ENCODE data around the gene WTAP. TPM values are rescaled to one million over a fixed set of nuclear protein-coding genes. Genes with fewer than 3 reads are reported as not detected.

Gene WTAP
- total RNA-seq = 104 and 136 TPM in 2 replicates

DNA sequence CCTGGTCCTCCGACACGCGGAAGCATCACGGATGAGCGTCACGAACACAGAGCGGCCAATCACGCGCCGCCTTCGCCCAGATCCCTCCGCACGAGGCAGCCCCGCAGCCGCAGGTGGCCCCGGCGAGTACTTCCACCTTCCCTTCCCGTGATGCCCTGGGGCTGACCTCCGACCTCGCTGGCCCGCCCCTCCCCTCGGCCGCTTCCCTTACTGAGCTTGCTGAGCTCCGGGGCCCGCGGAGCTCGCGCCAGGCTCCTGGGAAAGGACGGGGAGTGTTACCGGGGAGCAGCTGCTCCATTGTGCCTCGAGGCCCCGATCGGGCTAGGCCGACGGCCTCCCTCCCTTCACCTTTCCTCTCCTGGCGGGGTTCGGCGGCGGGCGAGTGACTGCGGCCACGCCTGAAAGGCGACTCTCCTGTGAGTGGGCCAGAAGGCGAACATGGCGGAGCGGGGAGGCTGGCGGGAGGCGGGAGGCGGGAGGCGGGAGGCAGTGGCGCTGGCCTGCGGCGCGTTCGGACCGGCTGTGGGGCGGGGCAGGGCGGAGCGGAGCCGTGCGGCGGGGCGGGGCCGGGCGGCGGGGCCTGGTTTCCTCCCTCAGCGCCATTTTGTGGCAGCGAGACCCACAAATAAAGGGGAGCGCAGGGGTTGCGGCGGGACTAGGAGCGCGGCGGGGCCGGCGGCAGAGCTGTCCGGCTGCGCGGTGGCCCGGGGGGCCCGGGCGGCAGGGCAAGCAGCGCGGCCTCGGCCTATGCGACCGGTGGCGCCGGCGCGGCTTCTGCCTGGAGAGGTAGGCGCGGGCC, at the start of gene WTAP:
WTAP (plus strand) TSS at position 589 of the 799 bp plus-strand sequence. CDS start 8,760 bp downstream, outside the sequence.

DNA sequence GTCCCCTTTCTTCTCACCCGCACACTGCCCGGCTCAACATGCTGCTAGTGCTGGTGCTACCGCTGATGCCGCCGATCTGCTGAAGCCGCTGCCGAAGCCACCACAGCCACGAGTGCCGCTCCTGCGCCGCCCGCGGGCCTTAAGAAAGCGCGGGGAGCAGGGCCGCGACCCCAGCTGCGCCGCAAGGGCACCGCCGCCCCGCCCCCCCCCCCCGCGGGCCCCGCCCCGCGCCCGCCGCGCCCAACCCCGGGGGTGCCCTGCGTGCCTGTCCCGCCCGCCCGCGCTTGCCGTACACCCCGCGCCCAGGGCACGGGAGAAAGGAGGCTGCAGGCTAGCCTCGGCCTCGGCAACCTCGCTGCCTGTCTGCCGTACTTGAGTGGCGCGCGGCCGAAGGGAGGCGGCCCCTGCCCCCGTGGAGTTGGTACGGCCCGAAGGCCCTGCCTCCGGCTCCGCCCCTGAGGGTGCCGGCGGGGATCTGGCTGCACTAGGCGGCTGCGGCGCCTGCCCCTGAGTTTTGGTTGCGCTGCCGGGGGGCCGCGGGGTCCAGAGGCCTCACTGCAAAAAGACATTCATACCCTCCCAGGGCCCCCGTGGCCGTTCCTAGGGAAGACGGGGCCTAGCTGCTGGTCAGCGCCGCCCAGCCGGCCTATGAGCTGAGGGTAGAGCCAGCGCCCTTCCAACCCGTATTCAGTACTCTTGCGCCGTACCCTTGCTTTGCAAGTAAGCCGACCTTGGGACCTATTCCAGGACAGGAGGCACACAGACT, 34.0 kb upstream of the WTAP start, which contains the start of gene SOD2:
SOD2 (minus strand) TSS at position 114 of the 766 bp plus-strand sequence; CDS start at position 40, 74 bp downstream.

GRCh38 chr6:159761873-159762680, 34.8 kb downstream of the WTAP start, which contains the start of gene ACAT2:
Gene ACAT2, plus strand, starts transcription at chr6:159762045. Its CDS starts 43 bp downstream, at chr6:159762088.

GRCh38 chr6:159789377-159790148, 62.3 kb downstream of the WTAP start, which contains the start of gene TCP1:
Gene TCP1, minus strand, starts transcription at chr6:159789602. Its CDS starts 134 bp downstream, at chr6:159789468.

GRCh38 chr6:159790149-159790955, 63.0 kb downstream of the WTAP start, which contains the start of gene MRPL18:
Gene MRPL18, plus strand, starts transcription at chr6:159790467. Its CDS starts 121 bp downstream, at chr6:159790588.

GRCh38 chr6:159800141-159800865, 73.0 kb downstream of the WTAP start, which contains the start of gene PNLDC1:
Gene PNLDC1, plus strand, starts transcription at chr6:159800276. Its CDS starts 32 bp downstream, at chr6:159800308.

Other genes starting within 250 kb of the WTAP start
- gene SOD2, start 34.3 kb upstream of the WTAP start, total RNA-seq = 902 and 4,346 TPM in 2 replicates
- 41.0 and 57.5 TPM in 2 replicates for gene ACAT2, start 34.5 kb downstream of the WTAP start, total RNA-seq
- gene TCP1, start 62.1 kb downstream of the WTAP start, total RNA-seq = 228 and 331 TPM in 2 replicates
- 65.3 and 66.8 TPM in 2 replicates for gene MRPL18, start 63.0 kb downstream of the WTAP start, total RNA-seq
- gene PNLDC1, start 72.8 kb downstream of the WTAP start, total RNA-seq = 0.28 TPM in 1 of 2 replicates, not detected in the other
- gene MAS1, start 163.5 kb downstream of the WTAP start, total RNA-seq = under 0.01 TPM in 1 of 2 replicates, not detected in the other
- 306 and 322 TPM in 2 replicates for gene IGF2R, start 241.6 kb downstream of the WTAP start, total RNA-seq

All from smooth muscle cell of the umbilical artery (primary cell).